ENCODE data around the gene LLGL1. TPM values are rescaled to one million over a fixed set of nuclear protein-coding genes. Genes with fewer than 3 reads are reported as not detected.

LLGL1 gene
- total and polyA plus RNA-seq, 9 donors = 18.3 to 35.5 (median 28.7) TPM

- H3K27me3 ChIP-seq (ENCODE audit: control insufficient read depth, insufficient read depth, low read length) = no peaks in the 10 kb centered on the region
- H3K4me3 ChIP-seq (ENCODE audit: low read length) = no peak overlapping the region
- peaks cover 7% of the 10 kb centered on the region for H3K36me3 ChIP-seq (ENCODE audit: control insufficient read depth, insufficient read depth, low read length)
- 94% methylated on average over 5 of the region's 5 CpGs for WGBS (ENCODE audit: insufficient coverage)
- H3K9me3 ChIP-seq (replicated peaks; ENCODE audit: control insufficient read depth, low read depth, low read length) = no peaks in the 10 kb centered on the region
- no peak for DNase-seq
- peaks cover 55% of the 10 kb centered on the region for H3K4me1 ChIP-seq (ENCODE audit: control insufficient read depth, insufficient read depth, low read length)
- no peak overlapping the region for H3K27ac ChIP-seq (ENCODE audit: low read length)
These were observed 2.2 kb downstream of the LLGL1 start for GRCh38 chr17:18227635-18228034.

DNA sequence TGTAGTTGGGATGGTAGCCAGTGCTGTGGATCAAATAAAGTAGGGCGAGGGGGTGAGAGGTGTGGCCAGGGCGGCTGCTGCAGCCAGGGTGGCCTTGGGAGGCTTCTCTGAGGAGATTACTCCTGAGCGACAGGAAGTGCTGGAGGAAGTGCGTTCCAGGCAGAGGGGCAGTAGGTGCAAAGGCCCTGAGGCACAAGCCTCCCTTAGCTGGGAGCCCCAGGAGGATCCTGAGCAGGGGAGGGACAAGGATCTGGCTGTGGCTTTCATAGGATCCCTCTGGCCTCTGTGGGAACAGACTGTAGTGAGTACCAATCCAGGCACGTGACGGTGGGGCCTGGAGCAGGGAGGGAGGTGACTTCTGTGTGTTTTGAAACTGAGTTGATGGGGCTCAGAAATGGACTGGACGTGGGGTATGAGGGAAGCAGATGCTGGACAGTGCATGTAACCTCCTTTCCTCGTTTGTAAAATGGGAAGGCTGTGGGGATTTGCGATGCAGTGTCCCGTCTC lies 2.8 kb downstream of the LLGL1 start:
- Histone ChIP-seq H3K27ac (ENCODE audit: low read length) (no peak overlapping the region), H3K9me3 (replicated peaks; ENCODE audit: control insufficient read depth, low read depth, low read length) (no peaks in the 10 kb centered on the region), H3K36me3 (ENCODE audit: control insufficient read depth, insufficient read depth, low read length) (peaks cover 12% of the 10 kb centered on the region), H3K4me1 (ENCODE audit: control insufficient read depth, insufficient read depth, low read length) (peaks cover 55% of the 10 kb centered on the region), H3K27me3 (ENCODE audit: control insufficient read depth, insufficient read depth, low read length) (no peaks in the 10 kb centered on the region), H3K4me3 (ENCODE audit: low read length) (no peak overlapping the region)
- no peak for DNase-seq
- 75% methylated on average over 10 of the region's 10 CpGs for WGBS (ENCODE audit: insufficient coverage)

- peaks cover 51% of the 10 kb centered on the region for H3K4me1 ChIP-seq (ENCODE audit: control insufficient read depth, insufficient read depth, low read length)
- no peak overlapping the region for H3K27ac ChIP-seq (ENCODE audit: low read length)
- H3K4me3 ChIP-seq (ENCODE audit: low read length) = no peak overlapping the region
- WGBS (ENCODE audit: insufficient coverage) = 69% methylated on average over 3 of the region's 4 CpGs
- DNase-seq = no peak
- no peaks in the 10 kb centered on the region for H3K9me3 ChIP-seq (replicated peaks; ENCODE audit: control insufficient read depth, low read depth, low read length)
- no peaks in the 10 kb centered on the region for H3K27me3 ChIP-seq (ENCODE audit: control insufficient read depth, insufficient read depth, low read length)
- peaks cover 22% of the 10 kb centered on the region for H3K36me3 ChIP-seq (ENCODE audit: control insufficient read depth, insufficient read depth, low read length)
These were observed 3.8 kb downstream of the LLGL1 start for GRCh38 chr17:18229254-18229653.

- DNase-seq = no peak
- Histone ChIP-seq H3K9me3 (replicated peaks; ENCODE audit: control insufficient read depth, low read depth, low read length) (no peaks in the 10 kb centered on the region), H3K4me1 (ENCODE audit: control insufficient read depth, insufficient read depth, low read length) (peaks cover 46% of the 10 kb centered on the region), H3K36me3 (ENCODE audit: control insufficient read depth, insufficient read depth, low read length) (peaks cover 27% of the 10 kb centered on the region), H3K27me3 (ENCODE audit: control insufficient read depth, insufficient read depth, low read length) (no peaks in the 10 kb centered on the region), H3K4me3 (ENCODE audit: low read length) (no peak overlapping the region), H3K27ac (ENCODE audit: low read length) (no peak overlapping the region)
- 81% methylated on average over 6 of the region's 7 CpGs for WGBS (ENCODE audit: insufficient coverage)
These were observed 4.3 kb downstream of the LLGL1 start for GRCh38 chr17:18229771-18230170.

DNA sequence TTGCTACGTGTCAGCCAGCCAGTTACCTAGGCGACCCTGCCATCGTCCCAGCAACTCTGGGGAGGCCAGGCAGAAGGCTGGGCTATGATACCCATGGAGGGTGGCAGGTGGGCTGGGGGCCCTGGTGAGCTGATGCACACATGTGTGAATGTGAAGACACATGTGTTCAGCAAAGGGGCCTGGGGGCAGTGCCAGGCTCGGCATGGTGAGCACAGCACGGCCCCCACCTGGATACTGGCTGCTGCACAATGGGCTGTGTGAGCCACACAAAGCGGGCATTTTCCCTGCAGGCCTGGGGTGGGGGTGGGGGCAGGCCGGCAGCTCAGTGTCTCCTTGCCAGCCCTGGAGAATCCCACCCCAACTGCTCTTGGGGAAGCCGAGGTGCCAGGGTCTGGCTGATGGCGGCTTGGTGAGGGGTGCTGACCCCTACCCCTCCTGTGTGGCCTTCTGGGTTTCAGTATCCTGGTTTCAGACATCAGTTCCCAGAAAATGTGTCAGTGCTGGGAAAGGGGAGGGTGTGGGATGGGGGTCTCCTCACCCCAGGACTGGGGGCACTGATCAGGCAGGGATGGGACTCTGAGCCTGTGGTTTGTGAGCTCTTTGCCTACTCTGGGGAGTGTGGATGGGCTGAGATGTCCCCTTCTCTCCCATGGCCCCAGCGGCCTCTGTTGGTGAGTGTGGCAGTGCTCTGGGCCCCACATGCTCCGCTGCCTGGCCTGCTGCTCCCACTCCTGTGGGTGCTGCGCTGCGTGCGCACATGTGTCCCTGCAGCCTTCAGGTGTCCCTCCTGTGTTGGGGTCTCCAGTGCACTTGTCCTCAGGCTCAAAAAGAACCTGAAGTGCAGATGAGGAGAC lies 5.1 kb downstream of the LLGL1 start:
- Histone ChIP-seq H3K27ac (ENCODE audit: low read length) (no peak overlapping the region), H3K4me3 (ENCODE audit: low read length) (no peak overlapping the region), H3K36me3 (ENCODE audit: control insufficient read depth, insufficient read depth, low read length) (peaks cover 34% of the 10 kb centered on the region), H3K9me3 (replicated peaks; ENCODE audit: control insufficient read depth, low read depth, low read length) (no peaks in the 10 kb centered on the region), H3K4me1 (ENCODE audit: control insufficient read depth, insufficient read depth, low read length) (peaks cover 42% of the 10 kb centered on the region), H3K27me3 (ENCODE audit: control insufficient read depth, insufficient read depth, low read length) (no peaks in the 10 kb centered on the region)
- WGBS (ENCODE audit: insufficient coverage) = 63% methylated on average over 10 of the region's 14 CpGs
- DNase-seq = no peak

GRCh38 chr17:18231164-18231563 lies 5.7 kb downstream of the LLGL1 start:
- Histone ChIP-seq H3K27ac (ENCODE audit: low read length) (no peak overlapping the region), H3K27me3 (ENCODE audit: control insufficient read depth, insufficient read depth, low read length) (no peaks in the 10 kb centered on the region), H3K4me1 (ENCODE audit: control insufficient read depth, insufficient read depth, low read length) (peaks cover 41% of the 10 kb centered on the region), H3K36me3 (ENCODE audit: control insufficient read depth, insufficient read depth, low read length) (peaks cover 41% of the 10 kb centered on the region), H3K4me3 (ENCODE audit: low read length) (no peak overlapping the region), H3K9me3 (replicated peaks; ENCODE audit: control insufficient read depth, low read depth, low read length) (no peaks in the 10 kb centered on the region)
- no peak for DNase-seq
- WGBS (ENCODE audit: insufficient coverage) = 19% methylated on average over 8 of the region's 9 CpGs

DNA sequence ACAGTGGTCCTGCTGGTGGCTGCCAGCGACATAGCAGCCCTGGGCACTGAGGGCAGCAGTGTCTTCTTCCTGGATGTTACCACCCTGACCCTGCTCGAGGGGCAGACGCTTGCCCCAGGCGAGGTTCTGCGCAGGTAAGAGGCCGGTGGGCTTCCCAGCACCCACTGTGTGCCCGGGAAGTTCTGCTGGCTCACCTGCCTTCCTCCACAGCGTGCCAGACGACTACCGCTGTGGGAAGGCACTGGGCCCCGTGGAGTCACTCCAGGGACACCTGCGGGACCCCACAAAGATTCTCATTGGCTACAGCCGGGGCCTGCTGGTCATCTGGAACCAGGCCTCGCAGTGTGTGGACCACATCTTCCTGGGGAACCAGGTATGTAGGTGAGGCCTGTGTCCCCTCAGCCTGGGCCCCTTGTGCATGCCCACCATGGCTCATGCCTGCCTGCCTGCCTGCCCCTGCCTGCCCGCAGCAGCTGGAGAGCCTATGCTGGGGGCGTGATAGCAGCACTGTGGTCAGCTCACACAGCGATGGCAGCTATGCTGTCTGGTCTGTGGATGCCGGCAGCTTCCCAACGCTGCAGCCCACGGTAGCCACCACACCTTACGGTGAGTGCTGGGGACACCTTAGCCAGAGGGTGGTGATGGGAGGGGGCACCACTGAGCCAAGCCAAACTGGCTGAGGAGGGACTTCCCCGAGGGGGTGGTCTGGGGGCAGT lies 8.5 kb downstream of the LLGL1 start:
- H3K4me3 ChIP-seq (ENCODE audit: low read length) = no peak overlapping the region
- WGBS (ENCODE audit: insufficient coverage) = 94% methylated on average over 22 of the region's 22 CpGs
- no peaks in the 10 kb centered on the region for H3K27me3 ChIP-seq (ENCODE audit: control insufficient read depth, insufficient read depth, low read length)
- H3K36me3 ChIP-seq (ENCODE audit: control insufficient read depth, insufficient read depth, low read length) = peaks cover 66% of the 10 kb centered on the region
- no peaks in the 10 kb centered on the region for H3K9me3 ChIP-seq (replicated peaks; ENCODE audit: control insufficient read depth, low read depth, low read length)
- DNase-seq = no peak
- H3K4me1 ChIP-seq (ENCODE audit: control insufficient read depth, insufficient read depth, low read length) = peaks cover 25% of the 10 kb centered on the region
- H3K27ac ChIP-seq (ENCODE audit: low read length) = no peak overlapping the region

DNA sequence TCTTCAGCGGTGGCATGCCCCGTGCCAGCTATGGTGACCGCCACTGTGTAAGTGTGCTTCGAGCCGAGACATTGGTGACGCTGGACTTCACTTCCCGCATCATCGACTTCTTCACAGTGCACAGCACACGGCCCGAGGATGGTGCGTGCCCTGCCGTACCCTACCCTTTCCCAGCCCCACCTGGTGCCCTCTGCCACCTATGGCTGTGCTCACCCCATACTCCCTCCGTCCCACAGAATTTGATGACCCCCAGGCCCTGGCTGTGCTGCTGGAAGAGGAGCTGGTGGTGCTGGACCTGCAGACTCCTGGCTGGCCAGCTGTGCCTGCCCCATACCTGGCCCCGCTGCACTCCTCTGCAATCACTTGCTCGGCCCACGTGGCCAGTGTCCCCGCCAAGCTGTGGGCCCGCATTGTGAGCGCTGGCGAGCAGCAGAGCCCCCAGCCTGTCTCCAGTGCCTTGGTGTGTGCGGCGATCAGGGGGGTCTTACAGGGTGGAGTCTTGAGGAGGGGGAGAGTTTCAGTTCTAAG lies 9.5 kb downstream of the LLGL1 start:
- no peak for DNase-seq
- H3K9me3 ChIP-seq (replicated peaks; ENCODE audit: control insufficient read depth, low read depth, low read length) = no peaks in the 10 kb centered on the region
- H3K4me1 ChIP-seq (ENCODE audit: control insufficient read depth, insufficient read depth, low read length) = peaks cover 15% of the 10 kb centered on the region
- WGBS (ENCODE audit: insufficient coverage) = 91% methylated on average over 19 of the region's 22 CpGs
- peaks cover 72% of the 10 kb centered on the region for H3K36me3 ChIP-seq (ENCODE audit: control insufficient read depth, insufficient read depth, low read length)
- H3K27me3 ChIP-seq (ENCODE audit: control insufficient read depth, insufficient read depth, low read length) = no peaks in the 10 kb centered on the region
- no peak overlapping the region for H3K27ac ChIP-seq (ENCODE audit: low read length)
- no peak overlapping the region for H3K4me3 ChIP-seq (ENCODE audit: low read length)

DNA sequence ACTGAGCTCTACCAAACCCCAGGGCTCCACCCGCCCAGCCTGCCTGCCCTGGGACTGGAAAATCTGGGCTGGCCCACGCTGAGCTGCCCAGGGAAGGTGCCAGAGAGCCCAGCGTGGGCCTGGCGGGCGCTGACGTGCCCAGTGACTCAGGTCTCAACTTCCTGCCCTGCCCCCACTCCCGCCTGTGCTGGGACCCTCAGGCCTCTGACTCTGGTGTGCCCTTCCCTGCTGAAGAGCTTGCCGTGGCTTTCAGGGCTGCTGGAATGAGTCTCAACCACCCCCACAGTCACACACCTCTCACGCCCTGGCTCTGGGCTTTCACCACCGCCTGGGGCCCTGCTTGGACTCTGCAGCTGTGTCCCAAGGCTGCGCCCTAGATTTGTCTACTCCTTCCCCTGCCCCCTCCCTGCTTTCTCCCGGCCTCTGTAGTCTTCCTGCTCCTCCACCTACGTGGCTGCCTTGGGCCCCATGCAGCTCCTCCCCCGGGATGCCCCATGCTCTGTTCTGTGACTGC lies 10.4 kb downstream of the LLGL1 start:
- no peak overlapping the region for H3K27ac ChIP-seq (ENCODE audit: low read length)
- DNase-seq = no peak
- peaks cover 80% of the 10 kb centered on the region for H3K36me3 ChIP-seq (ENCODE audit: control insufficient read depth, insufficient read depth, low read length)
- 66% methylated on average over 14 of the region's 14 CpGs for WGBS (ENCODE audit: insufficient coverage)
- H3K4me3 ChIP-seq (ENCODE audit: low read length) = no peak overlapping the region
- peaks cover 7% of the 10 kb centered on the region for H3K4me1 ChIP-seq (ENCODE audit: control insufficient read depth, insufficient read depth, low read length)
- no peaks in the 10 kb centered on the region for H3K9me3 ChIP-seq (replicated peaks; ENCODE audit: control insufficient read depth, low read depth, low read length)
- no peaks in the 10 kb centered on the region for H3K27me3 ChIP-seq (ENCODE audit: control insufficient read depth, insufficient read depth, low read length)

- WGBS (ENCODE audit: insufficient coverage) = 85% methylated on average over 17 of the region's 18 CpGs
- Histone ChIP-seq H3K36me3 (ENCODE audit: control insufficient read depth, insufficient read depth, low read length) (peaks cover 86% of the 10 kb centered on the region), H3K9me3 (replicated peaks; ENCODE audit: control insufficient read depth, low read depth, low read length) (no peaks in the 10 kb centered on the region), H3K4me1 (ENCODE audit: control insufficient read depth, insufficient read depth, low read length) (no peaks in the 10 kb centered on the region), H3K27ac (ENCODE audit: low read length) (no peak overlapping the region), H3K4me3 (ENCODE audit: low read length) (no peak overlapping the region), H3K27me3 (ENCODE audit: control insufficient read depth, insufficient read depth, low read length) (no peaks in the 10 kb centered on the region)
- no peak for DNase-seq
These were observed 11.1 kb downstream of the LLGL1 start for GRCh38 chr17:18236494-18236893.
